AG10803 (cell line): ENCODE data around the gene GSS.

ENCODE experiments used
- DNase-seq: peaks from one replicate; pipeline ENCODE4 v3.0.0; 2010; ENCODE audit warnings: low read depth
- H3K4me3 ChIP-seq: 2 replicates; pipeline ENCODE4 v1.5.1; 2011; ENCODE audit warnings: mild to moderate bottlenecking, low read length, control low read depth
- TF ChIP-seq, protein P1 (sequence below): conservative IDR thresholded peaks from 2 replicates; pipeline ENCODE4 v1.5.1; 2011; ENCODE audit warnings: mild to moderate bottlenecking, low read length, control low read depth, inconsistent platforms

The GSS gene

GRCh38 chr20:34967421-34967820, 11.8 kb upstream of the GSS start:
- TF ChIP-seq, protein P1, sequence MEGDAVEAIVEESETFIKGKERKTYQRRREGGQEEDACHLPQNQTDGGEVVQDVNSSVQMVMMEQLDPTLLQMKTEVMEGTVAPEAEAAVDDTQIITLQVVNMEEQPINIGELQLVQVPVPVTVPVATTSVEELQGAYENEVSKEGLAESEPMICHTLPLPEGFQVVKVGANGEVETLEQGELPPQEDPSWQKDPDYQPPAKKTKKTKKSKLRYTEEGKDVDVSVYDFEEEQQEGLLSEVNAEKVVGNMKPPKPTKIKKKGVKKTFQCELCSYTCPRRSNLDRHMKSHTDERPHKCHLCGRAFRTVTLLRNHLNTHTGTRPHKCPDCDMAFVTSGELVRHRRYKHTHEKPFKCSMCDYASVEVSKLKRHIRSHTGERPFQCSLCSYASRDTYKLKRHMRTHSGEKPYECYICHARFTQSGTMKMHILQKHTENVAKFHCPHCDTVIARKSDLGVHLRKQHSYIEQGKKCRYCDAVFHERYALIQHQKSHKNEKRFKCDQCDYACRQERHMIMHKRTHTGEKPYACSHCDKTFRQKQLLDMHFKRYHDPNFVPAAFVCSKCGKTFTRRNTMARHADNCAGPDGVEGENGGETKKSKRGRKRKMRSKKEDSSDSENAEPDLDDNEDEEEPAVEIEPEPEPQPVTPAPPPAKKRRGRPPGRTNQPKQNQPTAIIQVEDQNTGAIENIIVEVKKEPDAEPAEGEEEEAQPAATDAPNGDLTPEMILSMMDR, result no peak
- no peak overlapping the region for H3K4me3 ChIP-seq
- DNase-seq, result no peak

- DNase-seq, result no peak
- no peak overlapping the region for H3K4me3 ChIP-seq
- TF ChIP-seq, protein P1, result no peak
Measured at GRCh38 chr20:34965051-34965450, 9.4 kb upstream of the GSS start.

- no peak for DNase-seq
- TF ChIP-seq, protein P1, result no peak
Measured at GRCh38 chr20:34964486-34964885, 8.9 kb upstream of the GSS start.

GRCh38 chr20:34956751-34957472, 1.3 kb upstream of the GSS start:
- DNase-seq, result no peak
- TF ChIP-seq, protein P1, result no peak
- no peak overlapping the region for H3K4me3 ChIP-seq

More at GRCh38 chr20:34964486-34964885, 8.9 kb upstream of the GSS start:
- H3K4me3 ChIP-seq, result no peak overlapping the region

DNA sequence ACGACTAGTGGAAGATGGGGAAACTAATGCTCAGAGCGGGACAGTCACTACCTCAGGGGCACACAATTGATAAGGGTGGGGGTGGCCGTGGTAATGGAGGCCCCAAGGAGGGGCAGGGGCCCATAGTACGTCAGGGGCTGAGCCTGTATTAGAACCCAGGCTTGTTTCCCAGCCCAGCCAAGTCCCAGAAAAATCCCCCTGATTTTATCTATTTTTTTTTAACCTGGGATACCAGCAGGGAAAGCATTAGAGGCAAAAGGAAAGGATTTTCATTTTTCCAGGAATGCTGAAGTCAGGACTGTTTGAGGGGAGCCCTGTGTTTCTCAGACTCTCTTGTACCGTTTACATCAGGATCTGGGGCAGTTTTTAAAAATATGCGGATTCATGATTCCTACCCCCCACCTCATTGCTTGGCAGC, 444 bp upstream of the GSS start:
- peak overlapping the region; percentile 83 for H3K4me3 ChIP-seq
- TF ChIP-seq, protein P1, result no peak

DNA sequence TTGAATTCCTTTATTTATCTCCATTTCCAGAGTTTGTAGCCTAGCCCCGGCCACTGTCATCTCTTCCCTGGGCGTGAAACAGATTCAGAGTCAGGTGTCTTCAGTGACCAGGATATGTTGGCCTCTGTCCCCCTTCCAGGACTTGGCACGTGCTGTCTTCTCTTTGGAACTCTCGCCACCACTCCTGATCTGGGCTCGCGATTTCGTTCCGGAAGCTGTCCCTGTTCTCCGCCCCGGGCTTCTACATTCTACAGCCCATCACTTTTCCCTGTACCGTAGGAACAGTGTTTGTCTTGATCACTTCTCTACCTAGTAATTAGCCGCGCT, 739 bp downstream of the GSS start:
- H3K4me3 ChIP-seq, result peak overlapping the region; percentile 83
- DNase-seq, result peak; percentile 52
- TF ChIP-seq, protein P1, result no peak

More for the DNA sequence above, 444 bp upstream of the GSS start:
- DNase-seq, result no peak

GRCh38 chr20:34953960-34954359, 1.6 kb downstream of the GSS start:
- TF ChIP-seq, protein P1, result no peak
- no peak overlapping the region for H3K4me3 ChIP-seq
- DNase-seq, result no peak
